H1 (cell line): ENCODE results near the gene DNAJB13. TPM values are rescaled to one million over a fixed set of nuclear protein-coding genes. Genes with fewer than 3 reads are reported as not detected.

Experiments
- CTCF ChIA-PET: fragments of 300-600 bp; sonication (Branson Sonifier 250); formaldehyde crosslinking; loops from one replicate; lab custom pipeline; 2021; ENCODE audit not compliant: partially characterized antibody; lab: Charles Lee
- POLR2A ChIA-PET: fragments of 300-600 bp; sonication (Branson Sonifier 250); formaldehyde crosslinking; loops from one replicate; lab custom pipeline; 2021; ENCODE audit warnings: inconsistent platforms; ENCODE audit not compliant: partially characterized antibody; lab: Charles Lee
- DNase-seq, 2 experiments: peaks; one replicate each; pipeline versions ENCODE4 v3.0.0 to v3.0.0-alpha.2; 2010 to 2022; ENCODE audit warnings: low spot score in 2 of 2, low read depth in 1 of 2, mixed read lengths in 1 of 2
- FAIRE-seq: peaks from 2 replicates; lab custom pipeline; 2011; peaks lifted over from hg19 to GRCh38; lab: Jason Lieb, UNC
- H2AFZ ChIP-seq: 2 replicates; pipeline ENCODE4 v1.8.1; 2012; ENCODE audit warnings: low read length, inconsistent platforms
- H2AK5ac ChIP-seq: 2 replicates; pipeline ENCODE4 v1.6.1; 2013; ENCODE audit warnings: low read depth, low read length
- H2BK120ac ChIP-seq: replicated peaks from 2 replicates; pipeline ENCODE3; 2013; ENCODE audit warnings: low read depth, low read length, inconsistent platforms
- H2BK12ac ChIP-seq: 2 replicates; pipeline ENCODE4 v1.6.1; 2013; ENCODE audit warnings: low read depth, low read length
- H2BK15ac ChIP-seq: 2 replicates; pipeline ENCODE4 v1.6.1; 2013; ENCODE audit warnings: low read length
- H2BK20ac ChIP-seq: 2 replicates; pipeline ENCODE4 v1.6.1; 2013; ENCODE audit warnings: low read length
- H2BK5ac ChIP-seq: 2 replicates; pipeline ENCODE4 v1.6.1; 2013; ENCODE audit warnings: low read depth, low read length
- H3K14ac ChIP-seq: 2 replicates; pipeline ENCODE4 v1.6.1; 2013; ENCODE audit warnings: inconsistent platforms; ENCODE audit not compliant: insufficient read length
- H3K18ac ChIP-seq: 2 replicates; pipeline ENCODE4 v1.6.1; 2013; ENCODE audit warnings: low read length; ENCODE audit errors: extremely low read depth
- H3K23ac ChIP-seq: 2 replicates; pipeline ENCODE4 v1.6.1; 2013; ENCODE audit warnings: inconsistent platforms; ENCODE audit not compliant: insufficient read length
- H3K23me2 ChIP-seq: 2 replicates; pipeline ENCODE4 v1.6.1; 2013; ENCODE audit warnings: low read depth, low read length
- H3K27ac ChIP-seq: 2 replicates; pipeline ENCODE4 v1.6.1; 2011; ENCODE audit warnings: low read depth, low read length, inconsistent platforms
- H3K27me3 ChIP-seq, 4 experiments: replicated peaks in 1 of 4; 1 replicate in 1 of 4; 2 replicates in 3 of 4; pipeline versions ENCODE4 v1.6.1 to v1.8.1; 2011 to 2013; ENCODE audit warnings: low read length in 3 of 4, mild to moderate bottlenecking in 3 of 4, inconsistent platforms in 2 of 4, mixed read lengths in 2 of 4, moderate library complexity in 1 of 4; ENCODE audit not compliant: control insufficient read depth in 3 of 4, insufficient read depth in 3 of 4; ENCODE audit errors: extremely low read depth in 1 of 4
- H3K36me3 ChIP-seq, 4 experiments: 2 replicates each; pipeline versions ENCODE4 v1.6.1 to v1.8.1; 2011 to 2013; ENCODE audit warnings: mild to moderate bottlenecking in 4 of 4, low read length in 3 of 4, moderate library complexity in 2 of 4, control low read depth in 1 of 4, inconsistent platforms in 1 of 4; ENCODE audit not compliant: insufficient read depth in 4 of 4, control insufficient read depth in 2 of 4
- H3K4ac ChIP-seq: replicated peaks from 2 replicates; pipeline ENCODE3; 2013; ENCODE audit warnings: low read length, low read depth, mixed read lengths, inconsistent platforms; ENCODE audit not compliant: insufficient read length
- H3K4me1 ChIP-seq, 4 experiments: replicated peaks in 1 of 4; 1 replicate in 1 of 4; 2 replicates in 3 of 4; pipeline versions ENCODE4 v1.6.1 to v1.8.1; 2011 to 2013; ENCODE audit warnings: low read length in 3 of 4, inconsistent platforms in 2 of 4, mixed read lengths in 1 of 4; ENCODE audit not compliant: insufficient read depth in 4 of 4, control insufficient read depth in 3 of 4
- H3K4me2 ChIP-seq, 2 experiments: 2 replicates each; pipeline versions ENCODE4 v1.6.1 to v1.8.1; 2011 to 2013; ENCODE audit warnings: low read depth in 2 of 2, low read length in 2 of 2, control low read depth in 1 of 2, inconsistent platforms in 1 of 2, mild to moderate bottlenecking in 1 of 2; ENCODE audit not compliant: insufficient read depth in 1 of 2
- H3K4me3 ChIP-seq, 4 experiments: fragments of 200-600, 300-600 bp in 1 of 4; sonication (generic), shearing (Covaris generic), sonication (Bioruptor Twin) in 1 of 4; 2 replicates each; pipeline versions ENCODE4 v1.5.1 to v1.8.1; 2011 to 2016; ENCODE audit warnings: low read length in 4 of 4, low read depth in 3 of 4, control low read depth in 2 of 4, inconsistent platforms in 2 of 4, mild to moderate bottlenecking in 2 of 4, mixed read lengths in 1 of 4, moderate library complexity in 1 of 4; ENCODE audit not compliant: insufficient read depth in 2 of 4; ENCODE audit errors: extremely low read depth in 1 of 4
- H3K56ac ChIP-seq: replicated peaks from 2 replicates; pipeline ENCODE3; 2013; ENCODE audit warnings: low read depth, mild to moderate bottlenecking, mixed read lengths, low read length, inconsistent platforms; ENCODE audit not compliant: insufficient read length
- H3K79me1 ChIP-seq: 2 replicates; pipeline ENCODE4 v1.6.1; 2013; ENCODE audit warnings: low read depth, low read length, control low read depth
- H3K79me2 ChIP-seq, 2 experiments: 2 replicates each; pipeline versions ENCODE4 v1.6.1 to v1.8.1; 2012 to 2013; ENCODE audit warnings: low read length in 2 of 2, mild to moderate bottlenecking in 2 of 2, inconsistent platforms in 1 of 2; ENCODE audit not compliant: insufficient read depth in 2 of 2, control insufficient read depth in 1 of 2
- H3K9ac ChIP-seq, 4 experiments: replicated peaks in 1 of 4; 1 replicate in 1 of 4; 2 replicates in 3 of 4; pipeline versions ENCODE4 v1.6.1 to v1.8.1; 2011 to 2013; ENCODE audit warnings: low read depth in 3 of 4, low read length in 3 of 4, control low read depth in 2 of 4, mild to moderate bottlenecking in 2 of 4, moderate library complexity in 2 of 4, inconsistent platforms in 1 of 4; ENCODE audit errors: extremely low read depth in 1 of 4
- H3K9me3 ChIP-seq, 2 experiments: 2 replicates each; pipeline versions ENCODE4 v1.6.1 to v1.8.1; 2012 to 2013; ENCODE audit warnings: mild to moderate bottlenecking in 2 of 2, moderate library complexity in 2 of 2, control low read depth in 1 of 2, inconsistent platforms in 1 of 2, low read depth in 1 of 2, low read length in 1 of 2, mixed read lengths in 1 of 2; ENCODE audit not compliant: insufficient read depth in 2 of 2
- H4K20me1 ChIP-seq, 2 experiments: replicated peaks in 1 of 2; 2 replicates each; pipeline versions ENCODE3 to v1.8.1; 2011 to 2013; ENCODE audit warnings: inconsistent platforms in 2 of 2, low read length in 2 of 2, mild to moderate bottlenecking in 1 of 2; ENCODE audit not compliant: insufficient read depth in 2 of 2, control insufficient read depth in 1 of 2
- H4K5ac ChIP-seq: 2 replicates; pipeline ENCODE4 v1.6.1; 2013; ENCODE audit warnings: low read length, low read depth, mixed read lengths, inconsistent platforms; ENCODE audit not compliant: insufficient read length
- H4K8ac ChIP-seq: 2 replicates; pipeline ENCODE4 v1.8.0; 2013; ENCODE audit warnings: mild to moderate bottlenecking, moderate library complexity, low read length, inconsistent platforms; ENCODE audit not compliant: insufficient read depth; ENCODE audit errors: extremely low read depth
- H4K91ac ChIP-seq: replicated peaks from 2 replicates; pipeline ENCODE3; 2013; ENCODE audit warnings: low read length, mixed read lengths, inconsistent platforms; ENCODE audit not compliant: insufficient read length
- CBX5 ChIP-seq: fragments of 300-800, 300-1000 bp; sonication (generic); IDR thresholded peaks from 2 replicates; pipeline ENCODE4 v1.7.1; 2016; ENCODE audit warnings: antibody characterized with exemption, low read length, low read depth
- CBX8 ChIP-seq: fragments of 300-800, 300-1000 bp; sonication (generic); IDR thresholded peaks from 2 replicates; pipeline ENCODE4 v1.7.1; 2016; ENCODE audit warnings: low read depth, low read length, borderline replicate concordance
- CEBPB ChIP-seq: IDR thresholded peaks from 2 replicates; pipeline ENCODE4 v1.6.1; 2012; ENCODE audit warnings: low read depth, low read length
- EGR1 ChIP-seq: IDR thresholded peaks from 2 replicates; pipeline ENCODE4 v1.6.1; 2011; ENCODE audit warnings: low read depth, low read length, borderline replicate concordance
- JUND ChIP-seq: IDR thresholded peaks from 2 replicates; pipeline ENCODE4 v1.6.1; 2011; ENCODE audit warnings: mild to moderate bottlenecking, improper control_type of control experiment, low read length
- MAFK ChIP-seq: IDR thresholded peaks from 2 replicates; pipeline ENCODE4 v1.6.1; 2012; ENCODE audit warnings: low read depth, mild to moderate bottlenecking, improper control_type of control experiment, low read length
- POU5F1 ChIP-seq: IDR thresholded peaks from 2 replicates; pipeline ENCODE4 v1.6.1; 2011; ENCODE audit warnings: low read depth, mild to moderate bottlenecking, low read length, moderate library complexity
- RXRA ChIP-seq: IDR thresholded peaks from 2 replicates; pipeline ENCODE4 v1.6.1; 2011; ENCODE audit warnings: low read depth, mild to moderate bottlenecking, low read length, moderate library complexity; ENCODE audit not compliant: insufficient read depth
- SAP30 ChIP-seq: fragments of 300-600 bp; sonication (generic); IDR thresholded peaks from 2 replicates; pipeline ENCODE4 v1.7.1; 2012; ENCODE audit warnings: low read length, moderate library complexity, mild to moderate bottlenecking, inconsistent platforms; ENCODE audit not compliant: insufficient read depth, insufficient replicate concordance
- SUZ12 ChIP-seq: fragments of 200-600 bp; sonication (generic); IDR thresholded peaks from 2 replicates; pipeline ENCODE4 v1.6.1; 2012; ENCODE audit warnings: mild to moderate bottlenecking, inconsistent platforms, low read length, moderate library complexity, mixed read lengths
- USF2 ChIP-seq: IDR thresholded peaks from 2 replicates; pipeline ENCODE4 v1.6.1; 2011; ENCODE audit warnings: low read length, improper control_type of control experiment
- ZNF274 ChIP-seq: IDR thresholded peaks from 2 replicates; pipeline ENCODE4 v1.7.0; 2012; ENCODE audit warnings: low read length, borderline replicate concordance; ENCODE audit errors: extremely low read depth
- WGBS, 2 experiments: shearing (Covaris generic) in 1 of 2; methylation state at CpG; one replicate each; pipeline versions ENCODE4 v1.1.6 to v1.1.7; 2013 to 2015; ENCODE audit warnings: low lambda C conversion rate in 2 of 2, mixed read lengths in 2 of 2, inconsistent platforms in 1 of 2, low coverage in 1 of 2, missing lambda C conversion rate in 1 of 2; ENCODE audit not compliant: insufficient replicate concordance in 2 of 2, insufficient coverage in 1 of 2, insufficient read length in 1 of 2; ENCODE audit errors: extremely low coverage in 1 of 2, missing lambda C conversion rate in 1 of 2; 5-methylcytosine and 5-hydroxymethylcytosine counted together
- polyA plus RNA-seq, 7 experiments: library from polyadenylated mRNA; depleted of rRNA in 3 of 7; stranded (reverse) in 5 of 7; unstranded in 2 of 7; fragments of >200 nt in 5 of 7; fragments of 200-250 nt in 2 of 7; gene quantifications; 1 replicate in 5 of 7; 2 replicates in 1 of 7; 4 replicates in 1 of 7; pipeline versions ENCODE4 v1.2.1 to v1.2.3, GENCODE V29; 2011 to 2013; ENCODE audit warnings: missing spikeins in 2 of 7, mixed read lengths in 2 of 7
- total RNA-seq: library from RNA; stranded (reverse); fragmentation: NEBNext Ultra II Directional; extraction: Animal tissue kit (Norgen Biotek cat#: 25700); gene quantifications from 2 replicates; pipeline ENCODE4 v1.2.1, GENCODE V29; 2021
- TF ChIP-seq, protein P1 (sequence below): IDR thresholded peaks from 2 replicates; pipeline ENCODE4 v1.6.1; 2011; ENCODE audit warnings: low read depth, mild to moderate bottlenecking, low read length; ENCODE audit not compliant: insufficient read depth

Gene DNAJB13
- total and polyA plus RNA-seq, 2 of the 8 experiments (the other 6 are each of a cell fraction or from before 2014, with no cell fraction given): 0.27 TPM; not detected in 1

- ChIA-PET CTCF (interaction anchor here (1.0 kb wide), 1 partner anchor 353 kb away, joined by 3 read pairs; no protein-coding TSS in a partner anchor), POLR2A (interaction anchor here (1.0 to 8.8 kb wide), 3 partner anchors 12 to 283 kb away, joined by 3 to 94 read pairs (median 5); partner anchors contain the start of gene UCP2)
- H4K8ac ChIP-seq: no peak overlapping the region
- no peak overlapping the region for H3K14ac ChIP-seq
- H3K4me1 ChIP-seq: no peaks in the 10 kb centered on the region
- FAIRE-seq (no peak), DNase-seq (no peak)
- H4K20me1 ChIP-seq: peaks cover 0 to 2% of the 10 kb centered on the region in 2 experiments
- no peak overlapping the region for H2AFZ ChIP-seq
- no peaks in the 10 kb centered on the region for H3K79me2 ChIP-seq
- H2AK5ac ChIP-seq: no peak overlapping the region
- no peak overlapping the region for H3K4me3 ChIP-seq
- H4K5ac ChIP-seq: no peak overlapping the region
- H3K9me3 ChIP-seq: no peaks in the 10 kb centered on the region
- H4K91ac ChIP-seq: no peak overlapping the region
- no peaks in the 10 kb centered on the region for H3K23me2 ChIP-seq
- H2BK5ac ChIP-seq: no peak overlapping the region
- no peak overlapping the region for H3K56ac ChIP-seq
- H3K18ac ChIP-seq: no peak overlapping the region
- no peak overlapping the region for H3K4me2 ChIP-seq
- H2BK120ac ChIP-seq: no peak overlapping the region
- no peak overlapping the region for H2BK20ac ChIP-seq
- no peak overlapping the region for H3K23ac ChIP-seq
- H3K27me3 ChIP-seq: no peaks in the 10 kb centered on the region
- H2BK15ac ChIP-seq: no peak overlapping the region
- H3K4ac ChIP-seq: no peak overlapping the region
- no peak overlapping the region for H2BK12ac ChIP-seq
- H3K27ac ChIP-seq: no peak overlapping the region
- H3K9ac ChIP-seq: no peak overlapping the region
- no peaks in the 10 kb centered on the region for H3K79me1 ChIP-seq
- peaks cover 0 to under 1% (median 0%) of the 10 kb centered on the region in 4 experiments; a peak in 1 of 8 replicates for H3K36me3 ChIP-seq
- WGBS, 2 experiments: 81% methylated on average over 2 of the region's 2 CpGs; no CpG with 5 or more reads in 1 of the 2 experiments
- TF ChIP-seq CBX8: no peak
- TF ChIP-seq RXRA: no peak
- TF ChIP-seq JUND: no peak
- no peak for TF ChIP-seq ZNF274
- TF ChIP-seq SAP30: no peak
- TF ChIP-seq POU5F1: no peak
- TF ChIP-seq, protein P1, sequence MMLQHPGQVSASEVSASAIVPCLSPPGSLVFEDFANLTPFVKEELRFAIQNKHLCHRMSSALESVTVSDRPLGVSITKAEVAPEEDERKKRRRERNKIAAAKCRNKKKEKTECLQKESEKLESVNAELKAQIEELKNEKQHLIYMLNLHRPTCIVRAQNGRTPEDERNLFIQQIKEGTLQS: no peak
- TF ChIP-seq SUZ12: no peak
- TF ChIP-seq MAFK: no peak
- no peak for TF ChIP-seq CEBPB
- TF ChIP-seq EGR1: no peak
- TF ChIP-seq CBX5: no peak
- no peak for TF ChIP-seq USF2
Observed at GRCh38 chr11:73969091-73969490, 18.3 kb downstream of the DNAJB13 start.
